Endothelial cell of umbilical vein (primary cell): ENCODE measurements around the gene ACAT2.

ENCODE experiments used
- TF ChIP-seq, protein P1 (sequence below): IDR thresholded peaks from 2 replicates; pipeline ENCODE4 v1.6.1; 2011; ENCODE audit not compliant: insufficient read depth, insufficient read length
- TF ChIP-seq, protein P2 (sequence below), 2 donors: IDR thresholded peaks; 1 replicate in 1 of 2; 2 replicates in 1 of 2; pipeline ENCODE4 v1.5.1; 2011; ENCODE audit warnings: low read length in 2 of 2, mild to moderate bottlenecking in 2 of 2, moderate library complexity in 2 of 2, control low read depth in 1 of 2, inconsistent platforms in 1 of 2, low read depth in 1 of 2; ENCODE audit not compliant: insufficient read depth in 1 of 2; ENCODE audit errors: extremely low read depth in 1 of 2

DNA sequence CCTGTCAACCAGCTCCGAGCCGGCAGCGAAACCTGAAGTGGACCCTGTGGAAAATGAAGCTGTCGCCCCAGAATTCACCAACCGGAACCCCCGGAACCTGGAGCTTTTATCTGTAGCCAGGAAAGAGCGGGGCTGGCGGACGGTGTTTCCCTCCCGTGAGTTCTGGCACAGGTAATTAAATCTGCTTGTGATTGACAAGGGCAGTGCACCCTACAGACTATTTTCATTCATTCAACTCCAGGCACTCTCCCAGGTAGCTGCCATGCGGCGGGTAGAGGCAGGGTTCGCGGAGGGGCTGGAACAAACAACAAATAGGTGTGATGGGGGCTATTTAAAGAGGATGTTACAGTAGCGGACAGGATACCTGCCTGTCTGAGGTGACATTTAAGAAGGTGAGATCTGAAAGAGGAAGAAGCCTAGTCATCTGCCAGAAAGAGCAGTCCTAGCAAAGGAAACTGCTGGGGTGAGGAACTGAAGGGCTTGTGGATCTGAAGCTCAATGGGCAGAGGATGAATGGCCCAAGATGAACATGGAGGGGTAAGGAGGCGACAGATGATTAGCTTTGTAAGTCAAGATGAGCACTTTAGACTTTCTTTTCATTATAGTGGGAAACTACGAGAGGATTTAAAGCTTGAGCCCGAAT lies 29.2 kb downstream of the ACAT2 start:
- TF ChIP-seq, protein P1, sequence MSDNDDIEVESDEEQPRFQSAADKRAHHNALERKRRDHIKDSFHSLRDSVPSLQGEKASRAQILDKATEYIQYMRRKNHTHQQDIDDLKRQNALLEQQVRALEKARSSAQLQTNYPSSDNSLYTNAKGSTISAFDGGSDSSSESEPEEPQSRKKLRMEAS: no peak
- TF ChIP-seq, protein P2, sequence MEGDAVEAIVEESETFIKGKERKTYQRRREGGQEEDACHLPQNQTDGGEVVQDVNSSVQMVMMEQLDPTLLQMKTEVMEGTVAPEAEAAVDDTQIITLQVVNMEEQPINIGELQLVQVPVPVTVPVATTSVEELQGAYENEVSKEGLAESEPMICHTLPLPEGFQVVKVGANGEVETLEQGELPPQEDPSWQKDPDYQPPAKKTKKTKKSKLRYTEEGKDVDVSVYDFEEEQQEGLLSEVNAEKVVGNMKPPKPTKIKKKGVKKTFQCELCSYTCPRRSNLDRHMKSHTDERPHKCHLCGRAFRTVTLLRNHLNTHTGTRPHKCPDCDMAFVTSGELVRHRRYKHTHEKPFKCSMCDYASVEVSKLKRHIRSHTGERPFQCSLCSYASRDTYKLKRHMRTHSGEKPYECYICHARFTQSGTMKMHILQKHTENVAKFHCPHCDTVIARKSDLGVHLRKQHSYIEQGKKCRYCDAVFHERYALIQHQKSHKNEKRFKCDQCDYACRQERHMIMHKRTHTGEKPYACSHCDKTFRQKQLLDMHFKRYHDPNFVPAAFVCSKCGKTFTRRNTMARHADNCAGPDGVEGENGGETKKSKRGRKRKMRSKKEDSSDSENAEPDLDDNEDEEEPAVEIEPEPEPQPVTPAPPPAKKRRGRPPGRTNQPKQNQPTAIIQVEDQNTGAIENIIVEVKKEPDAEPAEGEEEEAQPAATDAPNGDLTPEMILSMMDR (IDR thresholded peaks at IDR 0.05; ENCODE audit: extremely low read depth in 1 of 2, insufficient read depth in 1 of 2, low read depth in 1 of 2, low read length in 2 of 2): no peak
